Activated naive CD4-positive, alpha-beta T cell treated with anti-CD3 and anti-CD28 coated beads, Interleukin-2, amount 50 U/mL, for 72 hours (primary cell): ENCODE data around the gene AFF3. TPM values are rescaled to one million over a fixed set of nuclear protein-coding genes. Genes with fewer than 3 reads are reported as not detected.

Source experiments
- ATAC-seq, 2 donors: fragments of 150-1000 bp; cut with Tn5 transposase; 2 replicates each; pipeline ENCODE4 v1.10.0; 2021; ENCODE audit warnings: mild to moderate bottlenecking in 2 of 2, moderate library complexity in 2 of 2
- DNase-seq, 2 donors: peaks; one replicate each; pipeline ENCODE4 v3.0.0; 2021 to 2022; ENCODE audit warnings: low spot score in 2 of 2
- H3K27ac Mint-ChIP-seq, 2 donors: one replicate each; pipeline ENCODE4 v1.8.0; 2022; ENCODE audit warnings: mild to moderate bottlenecking in 2 of 2, mixed read lengths in 2 of 2
- H3K36me3 Mint-ChIP-seq, 2 donors: one replicate each; pipeline ENCODE4 v1.8.0; 2022; ENCODE audit warnings: mixed read lengths in 2 of 2
- H3K9me3 Mint-ChIP-seq, 2 donors: one replicate each; pipeline ENCODE4 v1.8.0; 2022; ENCODE audit warnings: mixed read lengths in 2 of 2
- total RNA-seq, 2 donors: library from RNA; stranded (reverse); gene quantifications; one replicate each; pipeline ENCODE4 v1.2.3, GENCODE V29; 2022

The AFF3 gene
- total RNA-seq, 2 donors from 2014 or later: 1.5 to 5.2 TPM

DNA sequence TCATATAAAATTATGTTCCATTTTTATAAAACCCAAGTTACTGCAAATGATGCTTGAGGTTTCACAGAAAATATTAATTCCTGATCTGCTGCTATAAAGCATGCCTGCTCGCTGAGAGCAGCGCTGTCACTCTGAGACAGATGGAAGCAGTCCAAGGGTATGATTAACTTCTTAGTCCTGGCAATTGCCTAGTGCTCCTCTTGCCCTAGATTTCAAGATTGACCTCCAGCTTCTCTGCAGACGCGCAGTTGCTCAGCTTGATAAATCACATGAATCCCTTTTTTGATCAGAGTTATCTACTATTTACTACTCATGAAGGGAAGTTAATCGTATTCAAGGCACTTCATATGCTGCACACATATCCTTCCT, 498.0 kb downstream of the AFF3 start:
- H3K27ac Mint-ChIP-seq: no peak overlapping the region
- no peaks in the 10 kb centered on the region for H3K36me3 Mint-ChIP-seq
- H3K9me3 Mint-ChIP-seq: no peaks in the 10 kb centered on the region
- ATAC-seq: no peak
- DNase-seq: no peak

DNA sequence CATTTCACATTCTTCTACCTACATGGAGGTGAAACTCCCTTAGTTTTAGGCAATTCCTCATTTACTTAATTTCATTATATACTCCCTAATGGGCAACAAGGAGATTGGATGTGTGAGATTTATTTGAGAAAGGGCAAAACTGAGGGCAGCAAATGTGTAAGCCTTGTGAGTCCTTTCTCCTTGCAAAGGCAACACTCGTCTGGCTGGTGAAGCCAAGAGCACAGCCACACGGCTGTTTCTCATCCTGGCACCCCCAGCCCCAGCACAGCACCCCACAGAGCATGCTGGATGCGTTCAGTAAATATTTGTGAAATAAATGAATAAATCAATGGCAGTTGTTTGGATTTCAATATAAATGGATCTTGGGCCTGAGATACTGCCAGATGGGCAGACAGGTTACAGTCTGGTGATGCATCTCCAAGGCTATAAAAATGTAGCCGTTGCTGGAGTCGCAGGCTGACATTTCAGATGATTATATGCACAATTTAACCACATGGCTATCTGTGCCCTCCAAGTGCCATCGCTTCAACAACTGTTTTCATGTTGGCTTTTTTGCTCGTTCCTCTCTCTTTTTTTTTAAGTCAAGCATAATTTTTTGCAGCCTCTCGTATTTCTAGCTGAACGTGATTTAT, 498.5 kb downstream of the AFF3 start:
- Mint-ChIP-seq H3K9me3 (no peaks in the 10 kb centered on the region), H3K36me3 (no peaks in the 10 kb centered on the region), H3K27ac (no peak overlapping the region)
- ATAC-seq (no peak), DNase-seq (no peak)

DNA sequence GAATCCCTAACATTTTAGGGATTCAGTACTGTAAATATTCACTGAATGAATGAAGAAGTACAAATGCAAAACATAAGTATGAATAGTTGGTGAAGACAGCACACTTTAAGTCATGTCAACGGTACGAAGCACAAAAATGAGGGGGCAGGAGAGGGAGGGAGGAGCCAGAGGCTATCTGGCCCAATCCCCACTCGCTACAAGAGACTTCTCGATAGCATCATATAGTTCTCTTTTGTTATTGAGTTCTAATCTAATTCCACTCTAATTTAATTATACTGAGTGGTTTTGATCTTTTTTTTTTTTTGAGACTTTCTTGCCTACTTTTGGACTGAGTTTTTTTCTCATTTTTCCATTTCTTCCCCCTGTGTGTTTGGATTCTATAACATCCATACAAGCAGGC, 500.4 kb downstream of the AFF3 start:
- H3K36me3 Mint-ChIP-seq: no peaks in the 10 kb centered on the region
- ATAC-seq (no peak), DNase-seq (no peak)

DNA sequence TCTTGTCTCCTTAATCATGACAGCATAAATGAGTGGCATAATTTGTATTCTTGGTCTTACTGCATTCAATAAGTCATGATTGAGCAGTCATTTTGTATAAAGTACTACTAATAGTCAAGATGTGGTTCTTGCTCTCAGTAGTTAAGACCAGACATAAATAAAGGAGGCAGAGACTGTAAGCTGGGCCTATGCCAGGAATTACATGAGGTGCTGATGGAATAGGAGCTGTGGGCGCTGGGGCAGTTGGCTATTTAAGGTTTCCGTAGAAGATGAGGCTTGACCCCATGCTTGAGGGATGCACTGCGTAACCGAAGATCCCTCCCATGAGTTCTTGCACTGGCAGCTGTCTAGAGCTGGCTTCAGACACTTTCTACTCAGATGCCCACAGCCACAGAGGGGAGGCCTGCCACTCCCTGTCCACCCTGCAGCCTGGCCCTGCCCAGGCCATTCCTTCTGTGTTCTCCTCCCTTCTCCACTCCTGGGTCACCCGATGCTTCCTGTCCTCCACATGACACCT, 501.7 kb downstream of the AFF3 start:
- ATAC-seq (no peak), DNase-seq (no peak)
- Mint-ChIP-seq H3K9me3 (no peaks in the 10 kb centered on the region), H3K36me3 (no peaks in the 10 kb centered on the region), H3K27ac (no peak overlapping the region)

More for the DNA sequence above, 500.4 kb downstream of the AFF3 start:
- Mint-ChIP-seq H3K27ac (no peak overlapping the region), H3K9me3 (no peaks in the 10 kb centered on the region)

DNA sequence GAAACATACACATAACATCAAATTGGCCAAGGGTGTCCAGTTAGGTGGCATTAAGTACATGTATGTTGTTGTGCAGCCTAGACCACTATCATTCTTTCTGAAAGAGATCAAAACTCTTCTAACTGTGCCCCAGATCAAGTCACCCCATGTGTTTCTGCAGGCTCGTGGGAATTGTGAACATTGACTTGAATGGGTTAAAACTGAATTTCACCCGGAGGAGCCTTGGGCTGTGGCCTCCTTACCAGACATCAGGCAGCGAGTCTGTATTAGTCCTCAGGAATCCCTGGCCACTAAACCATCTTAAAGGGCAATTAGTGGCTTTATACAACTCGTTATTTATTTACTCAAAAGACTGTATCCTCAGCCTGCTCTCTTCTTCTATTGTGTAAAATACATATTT, 503.6 kb downstream of the AFF3 start:
- H3K36me3 Mint-ChIP-seq: peaks cover 0 to 6% of the 10 kb centered on the region in 2 donors
- DNase-seq (no peak), ATAC-seq (no peak)
- peaks cover 5 to 7% of the 10 kb centered on the region in 2 donors for H3K9me3 Mint-ChIP-seq
- H3K27ac Mint-ChIP-seq: no peak overlapping the region

DNA sequence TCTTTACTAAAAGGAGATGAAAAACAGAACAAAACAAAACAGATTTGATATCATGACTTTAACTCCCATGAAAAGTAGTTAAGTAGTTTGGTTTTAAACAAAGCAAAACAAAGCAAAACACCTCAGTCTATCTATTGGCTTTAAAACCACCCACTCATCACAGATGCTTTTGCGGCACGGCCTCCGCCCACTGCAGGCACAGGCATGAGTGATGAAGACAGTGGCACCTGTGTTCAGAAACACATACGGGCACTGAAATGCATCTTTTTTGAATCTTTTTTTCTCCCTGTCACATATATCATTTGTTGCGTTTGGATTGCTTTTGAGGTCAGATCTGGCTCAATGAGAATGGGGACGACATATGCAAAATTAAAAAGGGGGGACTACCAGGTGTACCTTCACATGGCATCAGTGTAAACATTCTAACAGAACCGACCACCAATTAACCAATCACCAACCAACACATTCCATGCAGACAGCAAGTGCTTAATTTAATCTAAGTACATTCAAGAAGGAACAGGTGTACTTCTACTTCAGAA, 505.2 kb downstream of the AFF3 start:
- no peak overlapping the region for H3K27ac Mint-ChIP-seq
- H3K9me3 Mint-ChIP-seq: peaks cover 7 to 8% of the 10 kb centered on the region in 2 donors
- ATAC-seq (no peak), DNase-seq (no peak)
- H3K36me3 Mint-ChIP-seq: peaks cover 6 to 12% of the 10 kb centered on the region in 2 donors

DNA sequence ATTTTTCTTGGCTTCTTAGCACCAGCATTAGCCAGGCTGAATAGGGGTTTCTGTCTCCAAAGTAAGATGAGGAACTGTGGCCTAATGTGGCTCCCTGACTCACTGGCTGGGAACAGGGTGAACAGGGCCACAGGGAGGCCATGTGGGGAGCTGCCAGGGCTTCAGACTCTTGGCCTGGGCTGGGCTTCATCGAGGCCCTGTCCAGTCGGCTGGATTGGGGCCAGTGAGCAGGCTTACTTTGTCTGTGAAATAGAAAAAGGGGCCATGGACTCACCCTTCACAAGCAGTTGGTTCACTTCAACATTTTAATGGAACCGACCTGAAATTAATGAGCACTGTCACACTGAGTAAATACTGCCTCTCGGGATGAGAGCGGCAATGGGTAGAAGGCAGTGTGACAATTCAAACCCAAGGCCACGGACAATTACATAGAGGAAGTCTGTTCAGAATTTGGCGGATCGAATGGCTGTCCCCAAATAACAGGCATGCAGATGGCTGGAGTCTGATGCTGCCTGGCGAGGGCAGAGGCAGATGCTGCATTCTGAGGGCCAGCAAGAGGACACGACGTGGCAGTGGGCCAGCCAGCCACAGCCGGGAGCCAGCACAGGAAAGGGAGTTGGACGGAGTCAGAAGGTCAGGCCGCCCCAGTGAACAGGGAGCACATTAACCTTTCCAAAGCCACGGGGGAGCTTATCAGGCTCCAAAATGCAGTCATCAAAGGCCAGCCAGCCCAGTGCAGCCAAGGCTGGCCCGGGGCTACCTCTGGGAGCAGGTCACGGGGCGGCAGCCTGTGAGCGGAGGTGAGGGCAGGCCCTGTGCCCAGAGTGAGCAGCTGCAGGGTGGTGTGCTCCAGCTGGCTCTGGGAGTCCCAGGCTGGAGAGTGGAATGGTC, 506.0 kb downstream of the AFF3 start:
- DNase-seq: no peak
- Mint-ChIP-seq H3K36me3 (peaks cover 6 to 12% of the 10 kb centered on the region in 2 donors), H3K9me3 (peaks cover 7 to 8% of the 10 kb centered on the region in 2 donors), H3K27ac (no peak overlapping the region)
- no peak for ATAC-seq

DNA sequence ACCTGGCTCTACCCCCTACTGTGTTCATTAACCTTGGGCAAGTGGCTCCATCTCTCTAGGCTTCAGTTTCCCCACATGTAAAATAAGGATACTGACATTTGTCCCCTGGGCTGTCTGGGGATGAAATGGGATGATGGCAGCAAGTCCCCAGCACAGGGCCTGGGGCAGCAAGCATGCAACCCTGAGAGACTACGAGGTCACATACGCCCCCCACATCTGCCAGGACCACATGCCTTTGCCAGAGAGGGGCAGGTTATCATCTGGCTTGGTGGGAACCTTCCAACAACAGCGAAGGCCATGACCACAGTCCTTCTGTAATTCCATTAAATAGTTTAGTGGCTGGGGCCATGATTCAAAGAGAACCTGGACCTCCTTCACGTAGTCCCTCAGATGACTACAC, 506.7 kb downstream of the AFF3 start:
- ATAC-seq (no peak), DNase-seq (no peak)
- H3K9me3 Mint-ChIP-seq: peaks cover 7 to 8% of the 10 kb centered on the region in 2 donors
- no peak overlapping the region for H3K27ac Mint-ChIP-seq
- peaks cover 6 to 12% of the 10 kb centered on the region in 2 donors for H3K36me3 Mint-ChIP-seq

DNA sequence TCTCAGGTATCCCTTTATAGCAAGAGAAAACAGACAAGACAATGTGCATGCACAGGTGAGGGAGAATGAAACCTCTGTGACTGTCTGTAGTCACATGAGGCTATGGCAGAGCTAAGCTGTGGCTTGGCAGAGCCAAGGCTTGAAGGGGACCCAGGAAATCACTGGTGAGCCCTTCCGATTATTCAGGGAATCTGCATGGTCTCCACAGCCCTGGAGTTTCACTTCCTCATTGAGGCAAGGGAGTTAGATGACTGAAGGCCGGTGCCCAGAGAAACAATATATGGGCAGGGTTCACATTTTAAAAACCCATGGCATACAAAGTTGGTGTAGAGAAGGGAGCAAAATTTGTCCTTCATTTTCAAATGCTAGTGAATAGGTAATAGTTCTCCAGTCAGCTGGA, 508.2 kb downstream of the AFF3 start:
- H3K9me3 Mint-ChIP-seq: peaks cover 8 to 12% of the 10 kb centered on the region in 2 donors
- H3K27ac Mint-ChIP-seq: no peak overlapping the region
- DNase-seq (no peak), ATAC-seq (no peak)
- H3K36me3 Mint-ChIP-seq: peaks cover 6 to 12% of the 10 kb centered on the region in 2 donors

DNA sequence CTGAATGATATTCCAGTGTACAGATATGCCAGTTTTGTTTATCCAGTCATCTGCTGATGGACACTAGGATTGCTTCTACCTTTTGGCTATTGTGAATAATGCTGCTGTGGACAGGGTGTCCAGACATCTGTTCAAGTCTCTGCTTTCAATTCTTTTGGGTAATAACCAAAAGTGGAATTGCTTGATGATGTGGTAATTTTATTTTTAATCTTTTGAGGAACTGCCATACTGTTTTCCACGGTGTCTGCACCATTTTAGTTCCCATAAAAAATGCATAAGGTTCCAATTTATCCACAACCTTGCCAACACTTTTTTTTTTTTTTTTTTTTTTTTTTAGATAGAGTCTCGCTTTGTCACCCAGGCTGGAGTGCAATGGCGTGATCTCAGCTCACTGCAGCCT, 510.7 kb downstream of the AFF3 start:
- Mint-ChIP-seq H3K36me3 (peaks cover 6 to 12% of the 10 kb centered on the region in 2 donors), H3K9me3 (peaks cover 8 to 12% of the 10 kb centered on the region in 2 donors), H3K27ac (no peak overlapping the region)
- ATAC-seq: no peak
- DNase-seq: no peak

DNA sequence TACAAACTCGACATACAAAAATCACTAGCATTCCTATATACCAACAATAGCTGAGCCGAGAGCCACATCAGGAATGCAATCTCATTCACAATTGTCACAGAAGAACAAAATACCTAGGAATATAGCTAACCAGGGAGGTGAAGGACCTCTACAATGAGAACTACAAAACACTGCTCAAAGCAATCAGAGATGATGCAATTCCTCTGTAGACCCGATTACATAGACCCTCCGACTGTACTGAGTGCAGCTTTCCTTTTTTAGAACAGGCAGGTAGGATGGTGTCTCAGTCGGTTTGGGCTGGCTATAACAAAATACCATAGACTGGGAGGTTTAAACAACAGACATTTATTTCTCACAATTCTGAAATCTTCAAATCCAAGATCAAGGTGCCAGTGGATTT, 513.1 kb downstream of the AFF3 start:
- DNase-seq (no peak), ATAC-seq (no peak)
- peaks cover 6 to 9% of the 10 kb centered on the region in 2 donors for H3K9me3 Mint-ChIP-seq
- H3K27ac Mint-ChIP-seq: no peak overlapping the region
- peaks cover 6 to 10% of the 10 kb centered on the region in 2 donors for H3K36me3 Mint-ChIP-seq

DNA sequence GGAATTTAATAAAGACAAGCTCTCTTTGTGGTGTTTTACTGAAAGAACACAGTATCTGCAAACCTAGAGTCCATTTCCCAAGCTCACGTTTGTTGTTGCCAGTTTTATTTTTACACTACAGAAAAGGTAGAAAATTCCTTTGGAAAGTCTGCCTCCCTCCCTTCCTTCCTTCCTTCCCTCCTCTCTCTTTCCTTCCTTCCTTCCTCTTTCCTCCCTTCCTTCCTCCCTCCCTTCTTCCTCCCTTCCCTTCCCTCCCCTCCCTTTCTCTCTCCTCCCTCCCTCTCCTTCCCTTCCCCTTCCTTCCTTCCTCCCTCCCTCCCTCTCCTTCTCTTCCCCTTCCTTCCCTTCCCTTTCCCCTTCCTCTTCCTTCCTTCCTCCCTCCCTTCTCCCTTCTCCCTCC, 516.2 kb downstream of the AFF3 start:
- no peak for DNase-seq
- Mint-ChIP-seq H3K9me3 (peaks cover 0 to 6% of the 10 kb centered on the region in 2 donors), H3K36me3 (no peaks in the 10 kb centered on the region), H3K27ac (no peak overlapping the region)
- no peak for ATAC-seq

DNA sequence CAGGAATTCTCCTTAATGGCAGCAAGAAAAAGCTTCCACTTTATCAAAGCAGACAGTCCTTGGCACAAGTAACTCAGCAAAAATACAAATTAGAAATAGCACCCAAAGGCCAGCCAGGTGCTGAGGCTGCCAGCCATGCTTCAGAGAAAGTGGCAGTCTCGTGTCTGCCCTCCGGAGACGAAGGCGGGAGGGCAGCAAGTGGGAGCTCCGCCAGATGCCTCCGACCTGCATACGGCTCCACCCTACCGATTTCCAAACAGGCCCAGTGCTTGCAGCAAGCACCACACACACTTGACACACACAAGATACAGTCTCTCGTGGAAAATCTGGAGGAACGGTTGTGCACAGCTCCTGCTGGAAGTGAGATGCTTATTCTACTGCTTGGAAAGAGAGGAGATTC, 517.7 kb downstream of the AFF3 start:
- H3K36me3 Mint-ChIP-seq: no peaks in the 10 kb centered on the region
- H3K27ac Mint-ChIP-seq: no peak overlapping the region
- no peaks in the 10 kb centered on the region for H3K9me3 Mint-ChIP-seq
- DNase-seq (no peak), ATAC-seq (no peak)

DNA sequence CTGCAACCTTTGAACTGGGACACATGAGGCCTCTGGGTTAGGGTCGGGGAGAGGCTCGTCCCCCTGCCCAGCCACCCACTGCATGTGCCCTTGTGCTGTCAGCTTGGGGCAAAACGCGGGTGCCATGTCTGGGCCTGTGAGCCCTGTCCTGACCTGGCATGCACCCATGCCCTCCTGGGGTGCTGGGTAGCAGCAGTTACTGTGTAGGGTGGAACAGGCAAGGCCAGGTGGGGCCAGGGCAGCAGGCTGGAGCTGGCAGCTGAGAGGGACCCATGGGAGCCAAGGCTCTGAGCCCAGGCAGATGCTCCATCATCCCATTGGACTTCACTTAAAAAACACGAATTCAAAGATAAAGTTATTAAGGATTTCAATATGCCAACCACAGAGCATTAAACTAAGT, 518.8 kb downstream of the AFF3 start:
- no peak for ATAC-seq
- no peaks in the 10 kb centered on the region for H3K36me3 Mint-ChIP-seq
- DNase-seq: no peak
- no peaks in the 10 kb centered on the region for H3K9me3 Mint-ChIP-seq
- H3K27ac Mint-ChIP-seq: no peak overlapping the region

DNA sequence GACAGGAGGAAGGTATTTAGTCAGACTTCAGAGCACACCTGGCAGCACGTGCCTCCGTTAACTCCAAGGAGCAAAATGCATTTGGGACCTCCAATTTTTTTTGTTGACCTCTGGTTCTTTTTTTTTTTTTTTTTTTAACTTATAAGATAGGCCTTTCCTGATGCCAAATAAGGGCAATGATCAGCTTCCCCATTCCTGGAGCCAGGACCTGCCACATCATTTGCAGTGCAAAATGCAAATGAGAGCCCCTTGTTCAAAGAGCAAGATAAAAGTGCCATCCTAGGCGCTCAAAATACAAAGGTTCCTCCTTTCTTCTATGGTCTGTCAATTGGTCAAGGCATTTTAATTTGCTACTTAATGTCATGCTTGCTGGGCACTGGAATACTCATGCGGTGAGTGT, 519.4 kb downstream of the AFF3 start:
- no peaks in the 10 kb centered on the region for H3K9me3 Mint-ChIP-seq
- H3K27ac Mint-ChIP-seq: no peak overlapping the region
- H3K36me3 Mint-ChIP-seq: no peaks in the 10 kb centered on the region
- ATAC-seq: no peak
- no peak for DNase-seq

DNA sequence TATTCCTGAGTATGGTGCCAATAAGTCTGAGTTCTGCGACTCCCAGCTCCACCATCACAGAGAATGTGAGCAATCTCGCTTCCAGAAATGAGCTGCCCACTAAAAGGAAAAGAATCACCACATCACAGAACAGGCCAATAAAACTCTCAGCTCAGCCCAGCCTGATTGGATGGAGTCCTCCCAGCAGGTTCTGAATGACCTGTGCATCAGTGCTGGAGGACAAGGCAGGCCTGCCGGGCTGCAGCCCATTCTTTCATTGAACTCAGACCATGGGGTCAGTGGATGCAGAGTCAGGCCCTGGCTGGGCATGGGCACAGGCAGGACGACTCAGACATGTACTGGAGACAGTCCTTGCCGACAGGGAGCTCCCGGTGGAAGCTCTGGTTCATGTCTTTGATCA, 519.9 kb downstream of the AFF3 start:
- Mint-ChIP-seq H3K9me3 (no peaks in the 10 kb centered on the region), H3K36me3 (no peaks in the 10 kb centered on the region), H3K27ac (no peak overlapping the region)
- DNase-seq (no peak), ATAC-seq (no peak)

DNA sequence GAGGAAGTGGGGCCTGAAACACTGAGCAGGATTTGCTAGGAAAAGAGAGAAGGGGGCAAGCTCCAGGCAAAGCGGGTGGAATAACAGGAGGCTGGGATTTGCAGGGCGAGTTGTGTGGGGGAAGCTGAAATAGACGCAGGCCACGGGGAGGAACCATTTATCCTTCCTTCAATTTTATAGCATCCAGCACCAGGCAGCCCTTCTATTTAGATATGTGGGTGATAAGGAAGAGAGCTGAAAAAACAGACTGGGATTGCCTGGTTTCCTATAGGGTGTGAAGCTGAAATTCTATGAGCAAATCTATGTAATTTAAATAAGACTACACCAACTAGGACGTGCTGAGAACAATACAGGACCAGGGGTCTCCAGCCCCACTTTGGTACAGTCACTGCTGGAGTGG, 520.6 kb downstream of the AFF3 start:
- ATAC-seq (no peak), DNase-seq (no peak)
- Mint-ChIP-seq H3K27ac (no peak overlapping the region), H3K36me3 (no peaks in the 10 kb centered on the region), H3K9me3 (no peaks in the 10 kb centered on the region)
